Sigmoid colon (tissue), 7 donors: ENCODE measurements around the gene GPR108. TPM values are rescaled to one million over a fixed set of nuclear protein-coding genes. Genes with fewer than 3 reads are reported as not detected.

Experiments used
- DNase-seq: peaks from one replicate; pipeline ENCODE4 v3.0.0-alpha.2; 2019
- H3K27ac ChIP-seq, 4 donors: fragments of 200-600 bp; sonication (generic); one replicate each; pipeline ENCODE4 v1.5.1; 2016 to 2019; ENCODE audit warnings: mild to moderate bottlenecking in 1 of 4
- H3K27me3 ChIP-seq, 3 donors: fragments of 200-600 bp; sonication (generic); one replicate each; pipeline ENCODE4 v1.5.1; 2019; ENCODE audit warnings: mild to moderate bottlenecking in 1 of 3
- H3K36me3 ChIP-seq, 4 donors: fragments of 200-600 bp; sonication (generic); one replicate each; pipeline ENCODE4 v1.5.1; 2016 to 2019
- H3K4me1 ChIP-seq, 4 donors: fragments of 200-600 bp; sonication (generic); one replicate each; pipeline ENCODE4 v1.5.1; 2017 to 2019
- H3K4me3 ChIP-seq, 4 donors: fragments of 200-600 bp; sonication (generic); one replicate each; pipeline ENCODE4 v1.5.1; 2017 to 2019; ENCODE audit warnings: mild to moderate bottlenecking in 2 of 4, moderate library complexity in 1 of 4
- H3K9me3 ChIP-seq, 4 donors: fragments of 200-600 bp in 3 of 4; sonication (generic) in 3 of 4; one replicate each; pipeline versions ENCODE4 v1.5.1 to v1.6.1; 2013 to 2019
- EP300 ChIP-seq, 4 donors: sonication (generic); formaldehyde crosslinking; IDR thresholded peaks; one replicate each; pipeline ENCODE4 v1.6.1; 2017; ENCODE audit warnings: antibody characterized with exemption in 4 of 4
- POLR2A ChIP-seq, 2 donors: fragments of 450-650 bp; IDR thresholded peaks; one replicate each; pipeline ENCODE4 v1.6.1; 2016; ENCODE audit warnings: antibody characterized with exemption in 2 of 2, mild to moderate bottlenecking in 2 of 2, moderate library complexity in 2 of 2
- POLR2AphosphoS5 ChIP-seq, 4 donors: sonication (generic); formaldehyde crosslinking; IDR thresholded peaks; one replicate each; pipeline ENCODE4 v1.6.1; 2017; ENCODE audit warnings: antibody characterized with exemption in 4 of 4
- WGBS, 2 donors: extraction: QIAGEN DNeasy Blood & Tissue Kit; methylation state at CpG; one replicate each; pipeline ENCODE4 v1.1.7; 2013; 5-methylcytosine and 5-hydroxymethylcytosine counted together
- intact Hi-C: fragments of 100-400 bp; cut with DNase I; formaldehyde crosslinking; loops from one replicate; pipeline ENCODE4 v1.15.1; 2023
- polyA plus RNA-seq, 3 donors: library from polyadenylated mRNA; stranded (reverse); fragments of 200-250 nt; gene quantifications; one replicate each; pipeline ENCODE4 v1.2.3, GENCODE V29; 2013
- total RNA-seq, 4 donors: library from RNA; depleted of rRNA; stranded (reverse); fragments of >200 nt; gene quantifications; one replicate each; pipeline ENCODE4 v1.1.0, GENCODE V29; 2016
- TF ChIP-seq, protein P1 (sequence below), 4 experiments: fragments of 450-650 bp in 3 of 4; fragments of 200-600 bp in 1 of 4; IDR thresholded peaks; one replicate each; pipeline ENCODE4 v1.5.1; 2016 to 2019; ENCODE audit warnings: antibody characterized with exemption in 4 of 4, mild to moderate bottlenecking in 3 of 4, moderate library complexity in 2 of 4
- donor health status: healthy with polysubstance abuse.
- donor health status: Bipolar disorder and iron deficiency.
- donor health status: healthy.

GPR108 gene
- total and polyA plus RNA-seq, 7 donors: 39.0 to 91.1 (median 57.8) TPM

DNA sequence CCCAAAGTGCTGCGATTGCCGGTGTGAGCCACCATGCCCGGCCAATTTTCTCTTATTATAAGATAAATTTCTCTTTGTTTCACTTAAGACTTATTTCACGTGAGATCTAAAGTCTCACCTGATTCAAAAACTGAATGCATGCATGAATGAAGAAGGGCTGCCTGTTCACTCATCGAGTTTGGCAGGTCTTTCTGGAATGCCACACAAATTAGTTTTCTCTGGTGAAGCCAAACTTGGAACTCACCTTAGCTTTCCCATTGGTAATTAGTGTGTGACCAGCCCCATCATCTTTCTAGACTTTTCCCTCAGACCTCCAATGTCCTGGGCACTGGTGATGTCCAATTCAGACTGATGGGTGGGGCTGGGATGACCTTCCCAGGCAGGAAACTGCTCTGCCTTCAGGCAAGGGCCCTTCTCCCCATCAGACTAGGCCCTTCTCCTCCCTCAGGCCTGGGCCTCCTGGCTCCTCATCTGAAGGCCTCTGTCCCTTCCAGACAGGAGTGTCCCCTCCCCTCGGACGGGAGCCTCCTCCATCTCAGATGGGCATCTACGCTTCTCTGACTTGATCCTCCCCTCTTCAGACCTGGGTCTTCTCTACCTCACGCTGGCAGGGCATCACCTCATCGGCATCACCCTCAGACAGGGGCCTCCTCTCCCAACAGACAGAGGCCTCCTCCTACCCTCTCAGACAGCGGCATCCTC, 31.3 kb downstream of the GPR108 start:
- DNase-seq: no peak
- no peaks in the 10 kb centered on the region for H3K4me1 ChIP-seq
- no peaks in the 10 kb centered on the region for H3K9me3 ChIP-seq
- no peak overlapping the region for H3K4me3 ChIP-seq
- intact Hi-C loops: no loop called here
- WGBS, 2 donors: 83 to 84% methylated on average over 11 of the region's 11 CpGs
- H3K36me3 ChIP-seq: no peaks in the 10 kb centered on the region
- peaks cover 0 to 36% (median 22%) of the 10 kb centered on the region in 3 donors for H3K27me3 ChIP-seq
- H3K27ac ChIP-seq: no peak overlapping the region
- TF ChIP-seq POLR2A (IDR thresholded peaks at IDR 0.05): no peak
- no peak for TF ChIP-seq POLR2AphosphoS5 (IDR thresholded peaks at IDR 0.05)
- TF ChIP-seq, protein P1, sequence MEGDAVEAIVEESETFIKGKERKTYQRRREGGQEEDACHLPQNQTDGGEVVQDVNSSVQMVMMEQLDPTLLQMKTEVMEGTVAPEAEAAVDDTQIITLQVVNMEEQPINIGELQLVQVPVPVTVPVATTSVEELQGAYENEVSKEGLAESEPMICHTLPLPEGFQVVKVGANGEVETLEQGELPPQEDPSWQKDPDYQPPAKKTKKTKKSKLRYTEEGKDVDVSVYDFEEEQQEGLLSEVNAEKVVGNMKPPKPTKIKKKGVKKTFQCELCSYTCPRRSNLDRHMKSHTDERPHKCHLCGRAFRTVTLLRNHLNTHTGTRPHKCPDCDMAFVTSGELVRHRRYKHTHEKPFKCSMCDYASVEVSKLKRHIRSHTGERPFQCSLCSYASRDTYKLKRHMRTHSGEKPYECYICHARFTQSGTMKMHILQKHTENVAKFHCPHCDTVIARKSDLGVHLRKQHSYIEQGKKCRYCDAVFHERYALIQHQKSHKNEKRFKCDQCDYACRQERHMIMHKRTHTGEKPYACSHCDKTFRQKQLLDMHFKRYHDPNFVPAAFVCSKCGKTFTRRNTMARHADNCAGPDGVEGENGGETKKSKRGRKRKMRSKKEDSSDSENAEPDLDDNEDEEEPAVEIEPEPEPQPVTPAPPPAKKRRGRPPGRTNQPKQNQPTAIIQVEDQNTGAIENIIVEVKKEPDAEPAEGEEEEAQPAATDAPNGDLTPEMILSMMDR (IDR thresholded peaks at IDR 0.05): no peak
- TF ChIP-seq EP300 (IDR thresholded peaks at IDR 0.05): no peak

DNA sequence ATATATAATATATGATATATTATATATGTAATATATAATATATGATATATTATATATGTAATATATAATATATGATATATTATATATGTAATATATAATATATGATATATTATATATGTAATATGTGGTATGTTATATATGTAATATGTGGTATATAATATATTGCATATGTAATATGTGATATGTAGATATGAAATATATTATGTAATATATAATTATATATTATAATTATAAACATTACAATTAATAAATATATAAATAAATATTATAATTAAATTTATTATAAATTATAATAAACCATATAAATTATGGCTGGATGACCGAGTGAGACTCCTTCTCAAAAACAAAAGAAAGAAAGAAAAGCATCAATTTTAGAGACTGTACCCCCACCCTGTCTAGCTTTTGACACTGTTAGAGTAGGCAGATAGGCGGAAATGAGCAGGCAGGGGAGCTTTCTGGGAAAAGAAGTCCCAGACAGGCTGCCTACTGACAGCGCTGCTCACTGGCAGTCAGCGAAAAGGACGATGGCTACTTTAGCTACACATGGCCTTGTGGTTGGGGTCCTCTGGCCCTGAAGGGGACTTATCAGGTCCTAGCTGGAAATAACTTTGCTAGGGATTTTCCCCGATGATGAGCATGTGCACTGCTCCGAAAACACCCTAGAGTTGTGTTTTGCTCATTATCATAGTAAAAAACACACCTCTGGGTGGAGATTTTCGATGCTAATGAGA, 36.6 kb downstream of the GPR108 start:
- intact Hi-C loops: no loop called here
- H3K36me3 ChIP-seq: no peaks in the 10 kb centered on the region
- no peak overlapping the region for H3K4me3 ChIP-seq
- no peak for DNase-seq
- no peaks in the 10 kb centered on the region for H3K4me1 ChIP-seq
- peaks cover 0 to 5% (median 0%) of the 10 kb centered on the region in 3 donors for H3K27me3 ChIP-seq
- H3K27ac ChIP-seq: no peak overlapping the region
- whole genome bisulfite sequencing, 2 donors: 90 to 91% methylated on average over 8 of the region's 8 CpGs
- no peaks in the 10 kb centered on the region for H3K9me3 ChIP-seq
- TF ChIP-seq EP300 (IDR thresholded peaks at IDR 0.05): no peak
- TF ChIP-seq POLR2A (IDR thresholded peaks at IDR 0.05): no peak
- TF ChIP-seq POLR2AphosphoS5 (IDR thresholded peaks at IDR 0.05): no peak
- TF ChIP-seq, protein P1 (IDR thresholded peaks at IDR 0.05): no peak

DNA sequence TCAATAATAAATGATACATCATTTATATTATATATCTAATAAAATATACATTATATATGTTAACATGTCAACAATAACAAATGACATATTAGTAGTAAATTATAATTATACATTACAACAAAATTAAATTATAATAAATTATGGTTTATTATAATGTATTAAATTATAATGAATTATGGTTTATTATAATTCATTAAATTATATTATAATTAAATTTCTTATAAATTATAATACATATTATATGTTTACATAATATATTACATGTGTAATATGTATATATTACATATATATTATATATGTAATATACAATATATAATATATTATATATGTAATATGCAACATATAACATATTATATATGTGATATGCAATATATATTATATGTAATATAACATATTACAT, 37.4 kb downstream of the GPR108 start:
- intact Hi-C loops: no loop called here
- no peaks in the 10 kb centered on the region for H3K9me3 ChIP-seq
- no peak for DNase-seq
- no peaks in the 10 kb centered on the region for H3K36me3 ChIP-seq
- no peaks in the 10 kb centered on the region for H3K4me1 ChIP-seq
- H3K27ac ChIP-seq: no peak overlapping the region
- TF ChIP-seq POLR2AphosphoS5 (IDR thresholded peaks at IDR 0.05) (no peak), POLR2A (IDR thresholded peaks at IDR 0.05) (no peak), EP300 (IDR thresholded peaks at IDR 0.05) (no peak)
- TF ChIP-seq, protein P1 (IDR thresholded peaks at IDR 0.05): no peak
- H3K4me3 ChIP-seq: no peak overlapping the region
- H3K27me3 ChIP-seq: peaks cover 0 to 5% (median 0%) of the 10 kb centered on the region in 3 donors

DNA sequence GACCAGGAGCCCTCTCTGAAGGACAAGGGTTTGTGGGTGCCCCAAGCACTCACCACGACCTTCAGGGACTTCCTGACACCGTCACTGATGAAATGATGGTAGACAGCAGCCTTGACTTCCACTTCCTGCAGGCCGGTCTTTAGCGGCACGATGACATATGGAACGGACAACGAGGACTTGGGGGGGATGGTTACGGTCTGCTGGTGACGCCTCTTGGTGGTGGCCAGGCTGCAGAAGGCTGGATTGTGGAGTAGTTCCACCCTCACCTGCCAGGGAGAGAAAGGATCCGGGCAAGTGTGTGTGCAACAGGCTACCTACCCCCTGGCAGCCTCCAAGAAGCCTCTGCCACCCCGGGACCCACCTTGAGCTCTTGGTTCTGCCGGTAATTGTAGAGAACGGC, 40.1 kb downstream of the GPR108 start:
- Histone ChIP-seq H3K9me3 (no peaks in the 10 kb centered on the region), H3K27ac (no peak overlapping the region), H3K36me3 (no peaks in the 10 kb centered on the region), H3K4me3 (no peak overlapping the region), H3K4me1 (no peaks in the 10 kb centered on the region), H3K27me3 (peaks cover 0 to 5% (median 0%) of the 10 kb centered on the region in 3 donors)
- intact Hi-C loops: no loop called here
- 65 to 86% methylated on average over 13 of the region's 13 CpGs for WGBS, 2 donors
- DNase-seq: no peak
- no peak for TF ChIP-seq POLR2AphosphoS5 (IDR thresholded peaks at IDR 0.05)

DNA sequence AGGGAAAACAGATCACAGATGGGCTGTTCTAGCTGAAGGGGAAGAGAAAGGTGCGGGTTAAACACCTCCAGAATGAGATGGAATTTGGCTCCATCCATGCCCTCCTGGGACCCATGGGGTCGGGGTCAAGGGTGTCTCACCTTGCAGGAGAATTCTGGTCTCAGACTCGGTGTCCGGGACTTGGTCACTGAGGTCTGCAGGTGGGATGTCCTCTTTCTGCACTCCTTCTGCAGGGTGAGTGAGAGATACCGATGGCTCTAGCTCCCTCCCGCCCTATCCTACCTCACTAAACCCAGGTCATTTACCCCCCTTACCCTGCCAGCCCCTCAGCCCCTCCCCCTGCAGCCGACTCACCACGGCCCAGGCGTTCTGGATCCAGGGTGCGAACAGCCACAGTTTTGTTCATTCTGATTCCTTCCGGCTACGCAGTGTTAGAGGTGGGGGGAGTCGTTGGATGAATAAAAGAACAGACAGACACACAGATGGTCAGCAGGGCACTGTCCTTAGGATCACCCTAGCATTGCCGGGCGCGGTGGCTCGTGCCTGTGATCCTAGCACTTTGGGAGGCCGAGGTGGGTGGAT, 41.0 kb downstream of the GPR108 start:
- Histone ChIP-seq H3K4me1 (no peaks in the 10 kb centered on the region), H3K4me3 (no peak overlapping the region), H3K36me3 (no peaks in the 10 kb centered on the region), H3K27ac (no peak overlapping the region), H3K27me3 (peaks cover 0 to 5% (median 0%) of the 10 kb centered on the region in 3 donors), H3K9me3 (no peaks in the 10 kb centered on the region)
- WGBS, 2 donors: 78 to 86% methylated on average over 18 of the region's 18 CpGs
- intact Hi-C loops: no loop called here
- TF ChIP-seq, protein P1 (IDR thresholded peaks at IDR 0.05): no peak
- no peak for TF ChIP-seq POLR2A (IDR thresholded peaks at IDR 0.05)
- TF ChIP-seq EP300 (IDR thresholded peaks at IDR 0.05): no peak
- no peak for TF ChIP-seq POLR2AphosphoS5 (IDR thresholded peaks at IDR 0.05)
- no peak for DNase-seq
